IPS DF 6.9 (cell line): ENCODE measurements around the gene MACROD2.

ENCODE experiments used
- DNase-seq: peaks from one replicate; pipeline ENCODE4 v3.0.0-alpha.2; 2013; ENCODE audit warnings: low read depth, low spot score
- H3K27ac ChIP-seq: one replicate; pipeline ENCODE4 v1.5.1; 2013; ENCODE audit warnings: low read length, control low read depth
- H3K27me3 ChIP-seq: 2 replicates; pipeline ENCODE4 v1.6.1; 2013; ENCODE audit warnings: mild to moderate bottlenecking, low read length; ENCODE audit not compliant: control insufficient read depth, insufficient read depth
- H3K36me3 ChIP-seq: 2 replicates; pipeline ENCODE4 v1.6.1; 2013; ENCODE audit warnings: low read length; ENCODE audit not compliant: control insufficient read depth, insufficient read depth
- H3K4me1 ChIP-seq: 2 replicates; pipeline ENCODE4 v1.6.1; 2013; ENCODE audit warnings: low read length; ENCODE audit not compliant: control insufficient read depth, insufficient read depth
- H3K4me3 ChIP-seq: 2 replicates; pipeline ENCODE4 v1.5.1; 2013; ENCODE audit warnings: mild to moderate bottlenecking, low read length
- H3K9me3 ChIP-seq: 2 replicates; pipeline ENCODE4 v1.6.1; 2013; ENCODE audit warnings: low read length, inconsistent platforms; ENCODE audit not compliant: control insufficient read depth, insufficient read depth
- WGBS: extraction: QIAGEN DNeasy Blood & Tissue Kit; methylation state at CpG from one replicate; pipeline ENCODE4 v1.1.7; 2013; ENCODE audit warnings: mixed read lengths, missing lambda C conversion rate; ENCODE audit not compliant: insufficient read length, insufficient coverage; 5-methylcytosine and 5-hydroxymethylcytosine counted together

MACROD2 gene

GRCh38 chr20:14055127-14055742 is 59.9 kb downstream of the MACROD2 start:
- Histone ChIP-seq H3K27me3 (no peaks in the 10 kb centered on the region), H3K9me3 (no peaks in the 10 kb centered on the region), H3K4me3 (no peak overlapping the region), H3K27ac (no peak overlapping the region), H3K36me3 (no peaks in the 10 kb centered on the region), H3K4me1 (no peaks in the 10 kb centered on the region)
- DNase-seq, result peak; percentile 18
- no CpG with 5 or more reads among the region's 4 CpGs for WGBS

- Histone ChIP-seq H3K4me3 (no peak overlapping the region), H3K27ac (no peak overlapping the region), H3K9me3 (no peaks in the 10 kb centered on the region), H3K4me1 (no peaks in the 10 kb centered on the region), H3K36me3 (no peaks in the 10 kb centered on the region), H3K27me3 (no peaks in the 10 kb centered on the region)
- DNase-seq, result no peak
- no CpG with 5 or more reads among the region's 2 CpGs for WGBS
These were observed 66.9 kb downstream of the MACROD2 start for GRCh38 chr20:14062171-14062570.

DNA sequence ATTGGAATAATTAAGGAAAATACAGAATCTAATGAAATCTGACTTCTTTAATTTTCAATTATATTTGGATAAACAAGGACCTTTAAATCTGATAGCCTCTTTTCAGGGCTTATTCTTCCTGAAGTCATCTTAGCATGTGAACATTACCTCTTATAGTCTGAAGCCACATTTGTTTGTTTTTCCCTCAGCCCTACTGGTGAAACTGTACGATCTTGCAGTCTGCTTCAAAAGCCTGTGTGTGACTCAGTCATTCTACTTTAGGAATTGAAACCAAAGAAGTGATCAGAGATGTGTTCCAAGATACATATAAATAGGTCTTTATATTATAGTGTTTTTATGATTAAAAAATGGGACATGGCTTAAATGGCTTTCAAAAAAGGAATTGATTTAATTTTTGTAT is 67.5 kb downstream of the MACROD2 start:
- H3K27ac ChIP-seq, result no peak overlapping the region
- no peak overlapping the region for H3K4me3 ChIP-seq
- H3K4me1 ChIP-seq, result no peaks in the 10 kb centered on the region
- H3K9me3 ChIP-seq, result no peaks in the 10 kb centered on the region
- H3K36me3 ChIP-seq, result no peaks in the 10 kb centered on the region
- WGBS, result no CpG with 5 or more reads among the region's 1 CpG
- no peaks in the 10 kb centered on the region for H3K27me3 ChIP-seq
- no peak for DNase-seq

DNA sequence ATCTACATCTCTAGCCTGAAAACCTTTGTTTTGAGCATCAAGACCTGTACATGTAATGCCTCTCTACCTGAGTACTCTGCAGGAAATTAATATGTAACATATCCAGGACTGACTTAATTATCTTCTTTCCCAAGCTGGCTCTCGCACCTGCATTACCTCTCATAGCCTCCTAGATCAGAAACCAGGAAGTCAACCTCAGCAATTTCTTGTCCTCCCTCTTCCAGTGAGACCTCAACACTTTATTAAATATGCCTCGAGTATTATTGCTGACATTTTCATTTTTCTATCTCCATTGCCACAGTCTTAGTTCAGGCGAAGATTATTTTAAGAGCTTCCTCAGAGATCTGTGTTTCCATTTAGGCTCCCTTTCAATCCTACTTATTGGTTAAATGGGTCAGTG is 69.0 kb downstream of the MACROD2 start:
- no peaks in the 10 kb centered on the region for H3K9me3 ChIP-seq
- H3K4me1 ChIP-seq, result no peaks in the 10 kb centered on the region
- no peak overlapping the region for H3K4me3 ChIP-seq
- no peaks in the 10 kb centered on the region for H3K36me3 ChIP-seq
- H3K27me3 ChIP-seq, result no peaks in the 10 kb centered on the region
- DNase-seq, result no peak
- no peak overlapping the region for H3K27ac ChIP-seq
- no CpG with 5 or more reads among the region's 3 CpGs for WGBS

DNA sequence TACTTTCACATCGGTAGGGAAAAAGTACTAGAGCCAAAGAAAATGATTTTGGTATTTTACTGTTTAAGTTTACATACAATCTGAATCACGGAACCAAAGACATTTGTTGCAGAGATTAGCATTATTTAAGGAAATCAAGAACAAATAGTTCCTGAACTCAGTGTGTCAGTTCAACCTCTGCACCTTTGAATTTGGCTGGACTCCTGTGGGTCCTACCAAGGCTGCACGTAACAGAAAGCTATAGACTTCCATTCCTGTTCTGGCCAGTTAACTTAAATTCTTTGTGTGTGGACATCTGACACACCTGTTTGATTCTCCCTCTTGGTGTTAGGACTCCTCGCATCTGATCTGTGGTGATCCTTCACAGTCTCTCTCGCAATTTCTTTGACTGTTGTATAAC is 69.6 kb downstream of the MACROD2 start:
- no peaks in the 10 kb centered on the region for H3K9me3 ChIP-seq
- H3K36me3 ChIP-seq, result no peaks in the 10 kb centered on the region
- no CpG with 5 or more reads among the region's 5 CpGs for WGBS

DNA sequence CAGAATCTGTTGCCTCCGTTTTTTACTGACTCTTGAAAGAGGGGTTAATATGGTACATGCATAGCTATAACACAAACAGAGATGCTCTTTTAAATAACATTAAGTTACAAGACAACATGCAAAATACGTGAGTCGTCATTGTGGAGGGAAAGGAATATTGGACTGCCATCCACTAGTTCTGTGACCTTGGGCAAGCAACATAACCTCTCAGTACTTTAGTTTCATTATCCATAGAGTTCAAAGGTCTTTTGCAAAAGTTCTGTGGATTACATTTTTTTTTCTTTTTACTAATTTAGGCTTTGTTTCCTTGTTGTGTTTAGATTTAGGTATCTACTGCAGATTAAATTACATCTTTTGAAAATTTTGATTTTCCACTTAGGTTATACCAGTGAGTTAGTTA is 70.5 kb downstream of the MACROD2 start:
- no CpG with 5 or more reads among the region's 3 CpGs for WGBS
- Histone ChIP-seq H3K9me3 (no peaks in the 10 kb centered on the region), H3K36me3 (no peaks in the 10 kb centered on the region), H3K4me3 (no peak overlapping the region), H3K27ac (no peak overlapping the region), H3K27me3 (no peaks in the 10 kb centered on the region), H3K4me1 (no peaks in the 10 kb centered on the region)
- DNase-seq, result no peak

More for the DNA sequence above, 69.6 kb downstream of the MACROD2 start:
- Histone ChIP-seq H3K4me1 (no peaks in the 10 kb centered on the region), H3K4me3 (no peak overlapping the region), H3K27ac (no peak overlapping the region), H3K27me3 (no peaks in the 10 kb centered on the region)
- no peak for DNase-seq

- Histone ChIP-seq H3K27me3 (no peaks in the 10 kb centered on the region), H3K9me3 (no peaks in the 10 kb centered on the region), H3K27ac (no peak overlapping the region), H3K4me3 (no peak overlapping the region), H3K4me1 (no peaks in the 10 kb centered on the region), H3K36me3 (no peaks in the 10 kb centered on the region)
- DNase-seq, result no peak
These were observed 72.3 kb downstream of the MACROD2 start for GRCh38 chr20:14067603-14068002.

GRCh38 chr20:14069796-14070195 is 74.5 kb downstream of the MACROD2 start:
- H3K9me3 ChIP-seq, result no peaks in the 10 kb centered on the region
- no peak overlapping the region for H3K27ac ChIP-seq
- no peak overlapping the region for H3K4me3 ChIP-seq
- WGBS, result no CpG with 5 or more reads among the region's 5 CpGs
- no peaks in the 10 kb centered on the region for H3K27me3 ChIP-seq
- DNase-seq, result no peak
- H3K4me1 ChIP-seq, result no peaks in the 10 kb centered on the region
- no peaks in the 10 kb centered on the region for H3K36me3 ChIP-seq

DNA sequence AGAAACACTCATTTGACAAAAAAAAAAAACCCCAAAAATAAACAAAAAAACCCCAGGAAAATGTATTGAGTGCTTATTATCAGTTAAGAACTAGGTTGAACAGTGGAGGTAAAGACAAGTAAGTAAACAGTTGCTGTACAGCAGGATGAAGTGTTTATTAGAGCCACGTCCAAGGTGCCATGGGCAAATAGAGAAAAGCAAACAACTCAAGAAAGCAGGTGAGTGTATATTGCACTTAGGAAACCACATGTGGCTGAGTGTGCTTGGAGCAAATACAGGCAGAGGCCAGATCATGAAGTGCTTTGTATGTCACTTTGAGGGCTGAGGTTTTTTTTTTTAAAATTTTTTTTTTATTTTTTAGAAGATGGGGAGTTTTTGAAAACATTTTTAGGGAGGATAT is 98.3 kb downstream of the MACROD2 start:
- no peak overlapping the region for H3K27ac ChIP-seq
- no peaks in the 10 kb centered on the region for H3K27me3 ChIP-seq
- no peaks in the 10 kb centered on the region for H3K4me1 ChIP-seq
- no peaks in the 10 kb centered on the region for H3K36me3 ChIP-seq
- no peaks in the 10 kb centered on the region for H3K9me3 ChIP-seq
- no CpG with 5 or more reads among the region's 1 CpG for WGBS
- DNase-seq, result no peak
- H3K4me3 ChIP-seq, result no peak overlapping the region

DNA sequence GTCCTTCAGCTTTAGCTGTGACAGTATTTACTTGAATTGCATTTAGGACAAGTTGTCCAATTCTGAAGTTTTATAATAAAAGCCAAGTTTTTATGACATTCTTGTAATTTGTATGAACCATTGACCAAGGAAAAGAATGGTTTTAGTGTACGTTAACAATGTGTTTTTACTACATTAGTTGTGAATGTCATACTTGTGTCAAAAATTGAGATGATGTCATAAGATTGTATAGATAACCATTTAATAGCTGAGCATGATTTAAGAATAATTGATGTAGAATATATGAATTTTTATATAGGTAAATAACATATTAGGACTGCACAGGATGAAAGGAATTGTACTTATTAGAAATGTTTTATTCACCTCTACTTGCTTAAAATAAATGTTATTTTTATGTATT is 102.9 kb downstream of the MACROD2 start:
- no CpG with 5 or more reads among the region's 1 CpG for WGBS
- no peaks in the 10 kb centered on the region for H3K9me3 ChIP-seq
- no peak for DNase-seq
- H3K36me3 ChIP-seq, result no peaks in the 10 kb centered on the region
- H3K4me3 ChIP-seq, result no peak overlapping the region
- no peaks in the 10 kb centered on the region for H3K4me1 ChIP-seq
- no peak overlapping the region for H3K27ac ChIP-seq
- no peaks in the 10 kb centered on the region for H3K27me3 ChIP-seq

DNA sequence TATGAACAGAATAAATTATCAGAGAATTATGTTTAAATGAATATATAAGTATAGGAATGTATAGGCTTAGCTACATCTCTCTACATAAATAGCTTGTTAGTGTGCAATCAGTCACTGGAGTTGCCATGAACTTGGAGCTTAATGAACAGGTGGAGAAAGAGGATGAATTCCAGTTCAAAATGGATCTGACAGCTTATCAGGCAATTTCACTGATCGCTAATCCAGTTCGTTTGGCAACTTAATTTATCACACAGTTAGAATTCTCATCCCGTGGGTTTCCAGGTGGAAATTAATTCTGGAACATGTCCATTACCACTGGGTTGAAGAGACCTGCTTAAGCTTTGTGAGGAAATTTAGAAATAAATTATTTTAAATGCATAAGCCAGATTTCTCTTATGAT is 118.1 kb downstream of the MACROD2 start:
- H3K27ac ChIP-seq, result no peak overlapping the region
- H3K4me3 ChIP-seq, result no peak overlapping the region
- WGBS, result no CpG with 5 or more reads among the region's 3 CpGs
- no peak for DNase-seq
- H3K4me1 ChIP-seq, result no peaks in the 10 kb centered on the region
- no peaks in the 10 kb centered on the region for H3K36me3 ChIP-seq
- H3K27me3 ChIP-seq, result no peaks in the 10 kb centered on the region
- H3K9me3 ChIP-seq, result no peaks in the 10 kb centered on the region
